ENCODE data around the gene HMCN2. TPM values are rescaled to one million over a fixed set of nuclear protein-coding genes. Genes with fewer than 3 reads are reported as not detected.

Gene HMCN2
- total RNA-seq, 2 experiments from 2014 or later: not detected

DNA sequence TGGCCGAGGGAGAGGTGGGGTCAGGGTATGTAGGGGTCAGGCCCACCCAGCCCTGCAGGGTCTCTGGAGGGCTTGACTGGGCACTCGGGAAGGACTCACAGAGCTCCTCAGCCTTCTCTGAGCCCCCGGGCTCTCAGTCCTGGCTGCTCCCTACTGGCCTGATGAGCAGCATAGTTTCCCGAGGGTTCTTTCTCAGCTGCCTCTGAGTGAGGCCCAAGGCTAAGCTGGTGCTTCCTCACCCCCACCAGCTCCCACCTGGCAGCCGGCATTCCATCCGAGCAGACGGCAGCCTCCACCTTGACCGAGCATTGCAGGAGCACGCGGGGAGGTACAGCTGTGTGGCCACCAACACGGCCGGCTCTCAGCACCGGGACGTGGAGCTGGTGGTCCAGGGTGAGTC lies 56.0 kb downstream of the HMCN2 start:
- ChIA-PET CTCF (ENCODE audit: unreplicated experiment) (no interaction called here), POLR2A (interaction anchor here (0.5 kb wide), 1 partner anchor 694 kb away, joined by 3 read pairs; no protein-coding TSS in a partner anchor)
- H3K36me3 ChIP-seq (ENCODE audit: insufficient read depth, low read length): no peaks in the 10 kb centered on the region
- no peak for DNase-seq (ENCODE audit: low spot score)
- H3K27ac ChIP-seq (ENCODE audit: low read depth, low read length, poor library complexity, severe bottlenecking): no peak overlapping the region
- intact Hi-C loops (cut with micrococcal nuclease; ENCODE audit: unreplicated experiment): no loop called here
- H3K9me2 ChIP-seq (ENCODE audit: insufficient read depth, low read length): no peaks in the 10 kb centered on the region
- no peak overlapping the region for H2AFZ ChIP-seq (ENCODE audit: low read length)
- H3K4me2 ChIP-seq (ENCODE audit: low read length): no peak overlapping the region
- no peaks in the 10 kb centered on the region for H3K79me2 ChIP-seq (ENCODE audit: insufficient read depth, low read depth, low read length)
- TF ChIP-seq, protein P1, sequence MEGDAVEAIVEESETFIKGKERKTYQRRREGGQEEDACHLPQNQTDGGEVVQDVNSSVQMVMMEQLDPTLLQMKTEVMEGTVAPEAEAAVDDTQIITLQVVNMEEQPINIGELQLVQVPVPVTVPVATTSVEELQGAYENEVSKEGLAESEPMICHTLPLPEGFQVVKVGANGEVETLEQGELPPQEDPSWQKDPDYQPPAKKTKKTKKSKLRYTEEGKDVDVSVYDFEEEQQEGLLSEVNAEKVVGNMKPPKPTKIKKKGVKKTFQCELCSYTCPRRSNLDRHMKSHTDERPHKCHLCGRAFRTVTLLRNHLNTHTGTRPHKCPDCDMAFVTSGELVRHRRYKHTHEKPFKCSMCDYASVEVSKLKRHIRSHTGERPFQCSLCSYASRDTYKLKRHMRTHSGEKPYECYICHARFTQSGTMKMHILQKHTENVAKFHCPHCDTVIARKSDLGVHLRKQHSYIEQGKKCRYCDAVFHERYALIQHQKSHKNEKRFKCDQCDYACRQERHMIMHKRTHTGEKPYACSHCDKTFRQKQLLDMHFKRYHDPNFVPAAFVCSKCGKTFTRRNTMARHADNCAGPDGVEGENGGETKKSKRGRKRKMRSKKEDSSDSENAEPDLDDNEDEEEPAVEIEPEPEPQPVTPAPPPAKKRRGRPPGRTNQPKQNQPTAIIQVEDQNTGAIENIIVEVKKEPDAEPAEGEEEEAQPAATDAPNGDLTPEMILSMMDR (conservative IDR thresholded peaks at IDR 0.05; ENCODE audit: low read length): no peak
- no peak for TF ChIP-seq EZH2phosphoT487 (IDR thresholded peaks at IDR 0.05; ENCODE audit: borderline replicate concordance, low read depth, low read length)
- no peaks in the 10 kb centered on the region for H3K9me3 ChIP-seq (ENCODE audit: low read length)
- H3K4me1 ChIP-seq (ENCODE audit: insufficient read depth, low read length, poor library complexity, severe bottlenecking): no peaks in the 10 kb centered on the region
- H3K4me3 ChIP-seq (ENCODE audit: low read depth, low read length, poor library complexity, severe bottlenecking): no peak overlapping the region
- no peaks in the 10 kb centered on the region for H4K20me1 ChIP-seq (ENCODE audit: insufficient read depth, low read length)
- no TSS peak for BruUV-seq (replicated peaks)

DNA sequence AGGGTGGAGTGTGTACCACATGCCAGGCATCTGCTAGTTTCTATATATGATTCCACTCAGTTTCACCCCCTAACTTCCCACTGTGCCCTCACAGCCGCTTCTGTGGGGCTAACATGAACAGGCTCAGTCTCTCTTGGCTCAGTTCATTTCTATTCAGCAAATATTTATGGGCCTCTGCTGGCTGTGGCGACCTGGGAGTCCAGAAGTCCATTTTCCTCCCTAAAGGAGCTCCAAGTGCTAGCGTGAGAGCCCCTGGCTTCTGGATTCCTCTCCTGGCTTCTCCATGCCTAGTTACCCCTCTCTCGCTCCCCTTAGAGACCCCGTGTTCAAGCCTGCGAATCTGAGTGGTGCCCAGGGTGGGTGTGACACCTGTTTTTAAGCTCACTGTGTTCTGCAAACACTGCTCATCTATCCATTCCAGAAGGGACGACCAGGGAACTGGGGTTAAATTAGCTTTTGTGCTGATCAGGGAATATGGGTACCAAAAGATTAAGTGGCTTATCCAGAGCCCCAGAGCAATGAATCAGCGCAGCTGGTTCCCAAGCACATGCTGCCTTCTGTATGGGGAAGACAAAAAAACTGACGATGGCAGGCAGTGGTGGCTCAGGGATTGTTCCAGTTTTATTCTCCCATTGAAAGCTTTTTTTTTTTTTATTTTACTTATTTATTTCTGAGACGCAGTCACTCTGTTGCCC lies 57.6 kb downstream of the HMCN2 start:
- Histone ChIP-seq H3K9me2 (ENCODE audit: insufficient read depth, low read length) (no peaks in the 10 kb centered on the region), H3K79me2 (ENCODE audit: insufficient read depth, low read depth, low read length) (no peaks in the 10 kb centered on the region), H4K20me1 (ENCODE audit: insufficient read depth, low read length) (no peaks in the 10 kb centered on the region), H3K4me2 (ENCODE audit: low read length) (no peak overlapping the region), H3K9me3 (ENCODE audit: low read length) (no peaks in the 10 kb centered on the region), H3K4me3 (ENCODE audit: low read depth, low read length, poor library complexity, severe bottlenecking) (no peak overlapping the region), H3K4me1 (ENCODE audit: insufficient read depth, low read length, poor library complexity, severe bottlenecking) (no peaks in the 10 kb centered on the region), H3K27ac (ENCODE audit: low read depth, low read length, poor library complexity, severe bottlenecking) (no peak overlapping the region), H3K36me3 (ENCODE audit: insufficient read depth, low read length) (no peaks in the 10 kb centered on the region), H2AFZ (ENCODE audit: low read length) (no peak overlapping the region)
- DNase-seq (ENCODE audit: low spot score): no peak
- ChIA-PET POLR2A (no interaction called here), CTCF (ENCODE audit: unreplicated experiment) (no interaction called here)
- TF ChIP-seq EZH2phosphoT487 (IDR thresholded peaks at IDR 0.05; ENCODE audit: borderline replicate concordance, low read depth, low read length): no peak
- intact Hi-C loops (cut with micrococcal nuclease; ENCODE audit: unreplicated experiment): no loop called here
- BruUV-seq (replicated peaks): no TSS peak

DNA sequence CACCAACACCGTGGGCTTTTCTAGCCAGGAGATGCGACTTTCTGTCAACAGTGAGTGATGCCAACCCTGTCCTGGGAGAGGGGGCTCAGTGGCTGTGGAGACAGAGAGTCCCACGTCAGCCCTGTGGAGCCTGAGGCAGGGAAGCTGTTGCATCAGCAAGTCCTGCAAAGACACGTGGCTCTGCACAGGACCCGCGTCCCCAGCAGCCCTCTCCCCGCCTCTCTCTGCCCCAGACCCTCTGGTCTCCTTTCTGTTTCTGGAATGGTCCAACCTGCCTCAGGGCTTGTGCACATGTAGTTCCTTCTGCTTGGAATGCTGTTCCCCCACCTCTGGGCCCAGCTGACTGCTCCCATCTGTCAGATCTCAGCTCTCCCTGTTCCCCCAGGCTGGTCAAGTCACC lies 60.4 kb downstream of the HMCN2 start:
- POLR2A ChIA-PET: no interaction called here

More for the DNA sequence above, 60.4 kb downstream of the HMCN2 start:
- Histone ChIP-seq H2AFZ (ENCODE audit: low read length) (no peak overlapping the region), H3K9me2 (ENCODE audit: insufficient read depth, low read length) (no peaks in the 10 kb centered on the region), H3K9me3 (ENCODE audit: low read length) (no peaks in the 10 kb centered on the region), H3K4me1 (ENCODE audit: insufficient read depth, low read length, poor library complexity, severe bottlenecking) (no peaks in the 10 kb centered on the region), H3K79me2 (ENCODE audit: insufficient read depth, low read depth, low read length) (no peaks in the 10 kb centered on the region), H3K4me3 (ENCODE audit: low read depth, low read length, poor library complexity, severe bottlenecking) (no peak overlapping the region), H3K4me2 (ENCODE audit: low read length) (no peak overlapping the region), H3K36me3 (ENCODE audit: insufficient read depth, low read length) (no peaks in the 10 kb centered on the region), H3K27ac (ENCODE audit: low read depth, low read length, poor library complexity, severe bottlenecking) (no peak overlapping the region), H4K20me1 (ENCODE audit: insufficient read depth, low read length) (no peaks in the 10 kb centered on the region)
- CTCF ChIA-PET (ENCODE audit: unreplicated experiment): no interaction called here
- intact Hi-C loops (cut with micrococcal nuclease; ENCODE audit: unreplicated experiment): no loop called here
- DNase-seq (ENCODE audit: low spot score): no peak
- TF ChIP-seq, protein P1 (conservative IDR thresholded peaks at IDR 0.05; ENCODE audit: low read length): no peak
- TF ChIP-seq EZH2phosphoT487 (IDR thresholded peaks at IDR 0.05; ENCODE audit: borderline replicate concordance, low read depth, low read length): no peak
- BruUV-seq (replicated peaks): no TSS peak

Data from OCI-LY7 (cell line).